ENCODE measurements around the gene FLT4.

FLT4 gene

GRCh38 chr5:180642181-180642775 lies 7.1 kb downstream of the FLT4 start:
- FAIRE-seq, result no peak

DNA sequence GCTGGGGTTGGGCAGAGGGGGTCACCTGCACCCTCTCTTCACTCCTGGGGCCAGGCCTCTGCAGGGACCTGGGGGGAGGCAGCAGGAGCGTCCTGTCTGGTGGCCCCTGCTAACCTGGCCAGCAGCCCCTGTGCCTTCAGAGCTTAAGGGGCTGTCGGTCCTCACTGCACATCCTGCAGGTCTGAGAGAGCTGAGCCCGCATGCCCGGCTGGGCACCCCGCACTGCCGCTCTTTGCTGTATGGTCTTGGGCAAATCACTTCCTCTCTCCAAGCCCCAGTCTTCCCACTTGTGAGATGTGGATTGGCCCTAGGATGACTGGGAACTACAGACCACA lies 7.9 kb downstream of the FLT4 start:
- no peak for FAIRE-seq

DNA sequence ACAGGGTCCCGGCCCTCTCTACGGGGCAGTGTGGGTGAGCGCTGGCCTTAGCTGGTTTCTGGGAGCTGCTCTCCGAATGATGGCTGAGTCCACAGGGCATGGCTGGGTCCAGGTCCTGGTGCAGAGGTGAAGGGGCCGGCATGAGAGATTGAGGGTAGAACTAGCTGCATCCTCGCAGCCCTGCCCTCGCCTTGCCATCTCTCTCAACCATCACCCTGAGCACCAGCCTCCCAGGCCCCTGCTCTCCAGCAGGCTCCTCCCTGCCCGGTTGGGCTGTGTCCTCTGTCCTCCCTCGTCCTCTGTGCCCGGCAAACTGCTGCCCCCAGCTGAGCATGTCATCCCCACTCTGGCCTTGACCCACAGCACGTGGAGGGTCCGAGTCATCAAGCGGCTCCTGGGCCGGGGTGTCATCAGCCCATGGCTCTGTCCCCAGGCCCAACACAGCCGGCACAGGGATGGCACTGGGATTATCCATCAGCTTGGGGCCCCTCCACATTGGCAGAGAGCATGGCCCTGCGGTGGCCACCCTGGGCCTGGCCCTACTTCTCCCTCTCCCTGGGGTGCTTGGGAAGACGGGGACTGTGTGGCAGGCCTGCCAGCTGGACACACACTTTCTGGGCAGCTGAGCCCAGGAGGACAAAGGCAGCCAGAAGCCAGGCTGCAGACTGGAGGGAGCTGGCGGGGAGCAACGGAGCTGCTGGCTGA lies 8.4 kb downstream of the FLT4 start:
- FAIRE-seq, result no peak

GRCh38 chr5:180640611-180640860 lies 8.9 kb downstream of the FLT4 start:
- FAIRE-seq, result no peak

DNA sequence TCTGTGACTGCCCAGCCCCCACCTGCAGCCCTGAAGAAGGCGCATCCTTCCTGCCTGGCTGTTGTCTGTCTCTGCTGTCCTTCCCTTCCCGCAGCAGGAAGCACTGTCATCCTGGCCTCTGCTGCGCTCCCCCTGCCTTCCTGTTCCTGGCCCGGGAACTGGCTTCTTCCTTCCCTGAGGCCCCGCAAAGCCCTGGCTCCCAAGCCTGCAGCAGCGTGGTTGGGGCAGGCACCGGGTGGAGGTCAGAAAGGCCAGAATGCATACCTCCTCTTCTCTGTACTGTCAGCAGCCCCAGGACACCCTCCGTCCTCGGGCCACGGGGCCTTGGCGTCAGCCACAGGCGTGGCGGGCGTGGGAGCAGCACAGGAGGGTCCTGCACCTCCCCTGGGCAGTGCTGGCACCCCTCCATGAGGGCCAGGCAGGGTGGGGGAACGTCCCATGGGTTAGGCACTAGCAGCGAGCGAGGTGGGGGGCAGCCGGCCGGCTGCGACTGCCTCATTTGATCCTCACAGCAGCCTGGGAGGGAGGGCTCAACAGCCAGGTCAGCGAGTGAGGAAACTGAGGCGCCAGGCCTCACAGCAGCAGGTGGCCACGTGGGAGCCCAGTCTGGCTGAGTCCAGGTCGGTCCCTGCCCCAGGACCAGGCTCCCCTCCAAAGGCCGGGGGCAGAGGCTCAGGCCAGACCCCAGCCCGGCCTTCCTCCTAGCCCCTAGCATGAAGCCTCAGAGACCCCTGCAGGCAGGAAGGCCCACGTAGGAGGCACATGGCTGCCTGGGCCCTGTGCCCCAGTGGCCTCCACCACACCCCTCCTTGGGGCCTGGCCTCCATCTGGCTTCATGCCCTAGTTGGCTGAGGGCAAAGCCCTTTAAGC lies 9.4 kb downstream of the FLT4 start:
- FAIRE-seq, result no peak

GRCh38 chr5:180639287-180639686 lies 10.1 kb downstream of the FLT4 start:
- FAIRE-seq, result no peak

GRCh38 chr5:180637962-180638680 lies 11.3 kb downstream of the FLT4 start:
- FAIRE-seq, result no peak

DNA sequence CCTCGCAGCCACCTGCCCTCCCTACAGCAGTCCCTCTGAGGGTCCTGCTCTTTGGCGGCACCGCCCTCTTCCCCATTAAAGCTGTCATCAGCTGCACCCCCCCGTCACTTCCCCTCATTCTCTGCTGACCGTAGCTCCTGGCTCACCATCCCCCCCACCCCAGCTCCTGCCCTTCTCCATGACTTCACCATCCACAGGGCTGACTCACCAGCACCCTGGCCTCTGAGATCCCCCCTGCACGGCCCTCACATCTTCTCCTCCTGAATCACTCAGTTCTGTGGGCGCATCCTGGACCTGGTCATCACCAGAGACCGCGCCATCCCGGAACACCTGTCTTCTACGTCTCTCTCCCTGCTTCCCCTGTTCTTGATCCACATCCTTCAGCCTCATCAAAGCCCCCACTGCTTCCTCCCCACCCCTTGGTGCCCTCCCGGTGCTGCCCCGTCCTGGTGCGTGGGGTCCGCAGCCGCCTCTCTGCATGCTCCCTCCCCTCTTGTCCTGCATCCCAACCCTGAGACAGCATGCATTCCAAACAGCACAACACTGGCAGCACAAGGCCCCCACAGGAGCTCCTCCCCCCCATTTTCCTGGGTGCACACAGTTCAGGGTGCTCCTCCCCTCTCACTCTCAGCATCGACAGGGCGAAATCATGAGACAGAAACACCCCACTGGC lies 12.9 kb downstream of the FLT4 start:
- FAIRE-seq, result no peak

GRCh38 chr5:180636016-180636402 lies 13.4 kb downstream of the FLT4 start:
- no peak for FAIRE-seq

DNA sequence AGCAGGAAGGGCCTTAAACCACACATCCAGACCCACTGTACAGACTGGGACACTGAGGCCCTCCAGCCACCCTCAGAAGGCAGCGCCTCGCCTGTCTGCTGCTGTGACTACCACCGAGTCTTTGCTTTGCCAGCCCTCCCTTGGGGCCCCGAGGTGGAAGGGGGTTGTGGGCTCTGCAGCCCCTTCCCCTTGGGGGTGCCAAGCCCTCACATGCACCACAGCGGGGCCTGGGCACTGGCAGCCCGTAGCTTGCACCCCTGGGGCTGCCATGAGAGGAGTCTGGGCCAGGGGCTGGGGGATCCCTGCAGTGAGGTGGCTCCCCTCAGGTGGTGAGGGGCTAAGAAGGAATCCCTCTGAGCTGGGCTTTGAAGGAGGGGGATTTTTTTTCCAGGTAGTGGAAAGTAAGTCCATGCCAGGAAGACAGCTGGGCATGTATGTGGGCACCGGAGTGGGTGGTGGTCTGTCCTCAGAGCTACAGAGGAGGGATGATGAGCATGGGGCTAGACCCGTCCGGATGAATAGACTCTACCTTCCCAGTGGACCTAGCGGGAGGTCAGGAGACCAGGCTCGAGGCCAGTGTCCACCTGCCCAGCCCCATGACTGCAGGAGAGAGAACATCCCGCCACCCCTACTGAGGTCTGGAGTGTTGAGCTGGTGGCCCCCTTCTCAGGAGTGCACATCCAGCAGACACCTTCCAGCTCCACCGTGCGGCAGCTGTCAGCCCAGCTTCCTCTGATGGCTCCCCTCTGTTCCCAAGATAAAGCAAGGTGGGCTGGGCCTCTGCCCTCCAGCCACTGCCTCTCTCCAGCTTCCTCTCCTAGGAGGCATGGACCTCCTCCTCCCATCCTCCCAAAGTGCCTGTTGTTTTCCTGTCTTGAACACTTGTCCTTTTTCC lies 15.9 kb downstream of the FLT4 start:
- no peak for FAIRE-seq

GRCh38 chr5:180632768-180633167 lies 16.6 kb downstream of the FLT4 start:
- no peak for FAIRE-seq

- no peak for FAIRE-seq
Measured at GRCh38 chr5:180631549-180632383, 17.6 kb downstream of the FLT4 start.

- no peak for FAIRE-seq
Measured at GRCh38 chr5:180630426-180630825, 19.0 kb downstream of the FLT4 start.

- no peak for FAIRE-seq
Measured at GRCh38 chr5:180629831-180630382, 19.5 kb downstream of the FLT4 start.

GRCh38 chr5:180628827-180629750 lies 20.3 kb downstream of the FLT4 start:
- FAIRE-seq, result no peak

GRCh38 chr5:180628211-180628610 lies 21.2 kb downstream of the FLT4 start:
- no peak for FAIRE-seq

DNA sequence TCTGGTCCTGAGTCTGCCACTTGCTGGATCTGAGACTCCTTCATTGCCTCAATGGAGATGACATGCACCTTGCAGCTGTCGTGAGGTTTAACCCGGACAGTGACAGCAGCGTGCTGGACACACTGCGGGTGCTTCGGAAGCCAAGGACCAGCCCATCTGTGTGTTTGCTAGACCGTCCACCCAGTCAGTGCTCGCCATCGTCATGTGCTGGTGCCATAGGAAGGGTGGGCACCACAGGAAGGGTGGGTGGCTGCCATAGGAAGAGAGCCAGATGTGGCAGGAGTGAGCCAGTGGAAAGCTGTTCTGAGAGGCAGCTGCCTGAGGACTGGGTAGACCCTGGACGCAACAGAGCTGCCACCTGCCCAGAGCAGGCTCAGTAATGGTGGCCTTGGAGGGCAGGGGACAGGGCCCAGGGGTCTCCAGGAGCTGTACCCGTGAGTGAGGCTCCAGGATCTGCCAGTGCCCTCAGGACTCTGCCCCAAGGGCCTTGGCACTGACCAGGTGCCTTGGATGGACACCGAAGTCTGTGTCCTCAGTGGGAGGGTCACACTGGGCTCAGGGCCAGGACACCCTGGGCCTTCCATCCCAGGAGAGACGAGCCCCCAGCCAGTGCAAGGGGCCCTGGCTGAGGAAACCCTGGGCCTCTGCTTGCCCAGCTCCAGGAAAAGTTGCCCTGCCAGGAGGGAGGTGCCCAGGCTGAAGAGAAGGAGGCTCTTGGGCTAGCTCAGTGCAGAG lies 21.8 kb downstream of the FLT4 start:
- no peak for FAIRE-seq

DNA sequence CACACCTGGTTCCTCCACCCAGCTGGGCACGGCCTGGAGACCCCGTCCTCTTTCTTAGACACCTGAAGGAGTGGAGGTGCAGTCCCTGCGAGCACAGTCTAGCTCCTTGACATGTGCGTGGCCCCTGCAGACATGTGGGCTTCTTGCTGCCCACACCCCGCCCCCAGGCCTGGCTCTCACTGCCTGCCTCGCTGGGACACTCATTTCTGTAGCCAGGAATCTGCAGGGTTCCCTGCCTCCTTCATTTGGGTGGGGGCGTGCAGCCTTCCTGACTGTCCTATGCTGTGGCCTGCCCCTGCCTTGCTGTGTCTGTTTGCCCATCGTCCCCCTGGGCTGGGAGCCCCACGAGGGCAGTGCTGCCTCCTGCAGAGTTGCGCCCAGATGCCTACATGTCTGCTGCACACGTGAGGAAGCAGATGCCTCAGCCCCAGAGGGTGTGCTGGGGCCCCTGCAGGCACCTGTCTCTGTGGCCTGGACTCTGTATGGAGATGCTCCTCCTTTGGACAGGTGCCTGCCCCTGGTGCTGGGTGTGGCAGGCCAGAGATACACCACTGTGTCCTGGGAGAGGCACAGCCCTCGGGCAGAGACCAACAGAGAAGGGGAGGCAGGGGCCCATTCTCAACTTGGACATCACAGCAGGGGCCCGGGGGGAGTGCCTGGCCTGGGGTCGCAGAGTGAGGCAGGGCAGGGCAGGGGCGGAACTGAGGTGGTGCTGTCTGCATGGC lies 22.6 kb downstream of the FLT4 start:
- FAIRE-seq, result no peak

Data from colon (tissue), 2 donors.